ENCODE measurements around the gene LTBP2. TPM values are rescaled to one million over a fixed set of nuclear protein-coding genes. Genes with fewer than 3 reads are reported as not detected.

LTBP2 gene
- total RNA-seq, 1 donor from 2014 or later = 1.9 TPM

GRCh38 chr14:74568911-74569310, 43.1 kb downstream of the LTBP2 start:
- Mint-ChIP-seq H3K27me3 (ENCODE audit: unreplicated experiment) (peaks cover 6% of the 10 kb centered on the region), H3K36me3 (ENCODE audit: low read depth, unreplicated experiment) (no peaks in the 10 kb centered on the region), H3K9me3 (ENCODE audit: unreplicated experiment) (no peaks in the 10 kb centered on the region), H3K4me3 (ENCODE audit: unreplicated experiment) (no peak overlapping the region), H3K4me1 (ENCODE audit: unreplicated experiment) (peaks cover 2% of the 10 kb centered on the region), H3K27ac (ENCODE audit: unreplicated experiment) (no peak overlapping the region)
- TF ChIP-seq CTCF (IDR thresholded peaks at IDR 0.05; ENCODE audit: unreplicated experiment) = no peak
- DNase-seq (ENCODE audit: low spot score) = no peak

- no peak overlapping the region for H3K27ac Mint-ChIP-seq (ENCODE audit: unreplicated experiment)
- H3K36me3 Mint-ChIP-seq (ENCODE audit: low read depth, unreplicated experiment) = no peaks in the 10 kb centered on the region
- peaks cover 2% of the 10 kb centered on the region for H3K4me1 Mint-ChIP-seq (ENCODE audit: unreplicated experiment)
- no peak for DNase-seq (ENCODE audit: low spot score)
- H3K4me3 Mint-ChIP-seq (ENCODE audit: unreplicated experiment) = no peak overlapping the region
- no peak for TF ChIP-seq CTCF (IDR thresholded peaks at IDR 0.05; ENCODE audit: unreplicated experiment)
- no peaks in the 10 kb centered on the region for H3K9me3 Mint-ChIP-seq (ENCODE audit: unreplicated experiment)
- peaks cover 6% of the 10 kb centered on the region for H3K27me3 Mint-ChIP-seq (ENCODE audit: unreplicated experiment)
Observed at GRCh38 chr14:74568380-74568649, 43.7 kb downstream of the LTBP2 start.

- Mint-ChIP-seq H3K4me3 (ENCODE audit: unreplicated experiment) (no peak overlapping the region), H3K27ac (ENCODE audit: unreplicated experiment) (no peak overlapping the region), H3K9me3 (ENCODE audit: unreplicated experiment) (no peaks in the 10 kb centered on the region), H3K27me3 (ENCODE audit: unreplicated experiment) (peaks cover 6% of the 10 kb centered on the region), H3K36me3 (ENCODE audit: low read depth, unreplicated experiment) (no peaks in the 10 kb centered on the region), H3K4me1 (ENCODE audit: unreplicated experiment) (peaks cover 2% of the 10 kb centered on the region)
- TF ChIP-seq CTCF (IDR thresholded peaks at IDR 0.05; ENCODE audit: unreplicated experiment) = no peak
- DNase-seq (ENCODE audit: low spot score) = no peak
Observed at GRCh38 chr14:74567646-74568379, 44.2 kb downstream of the LTBP2 start.

- DNase-seq (ENCODE audit: low spot score) = no peak
- H3K9me3 Mint-ChIP-seq (ENCODE audit: unreplicated experiment) = no peaks in the 10 kb centered on the region
Observed at GRCh38 chr14:74567219-74567618, 44.8 kb downstream of the LTBP2 start.

More at GRCh38 chr14:74567219-74567618, 44.8 kb downstream of the LTBP2 start:
- Mint-ChIP-seq H3K27ac (ENCODE audit: unreplicated experiment) (no peak overlapping the region), H3K4me1 (ENCODE audit: unreplicated experiment) (peaks cover 2% of the 10 kb centered on the region), H3K36me3 (ENCODE audit: low read depth, unreplicated experiment) (no peaks in the 10 kb centered on the region), H3K27me3 (ENCODE audit: unreplicated experiment) (peaks cover 4% of the 10 kb centered on the region), H3K4me3 (ENCODE audit: unreplicated experiment) (no peak overlapping the region)
- no peak for TF ChIP-seq CTCF (IDR thresholded peaks at IDR 0.05; ENCODE audit: unreplicated experiment)
